Stimulated activated CD4-positive, alpha-beta T cell treated with anti-CD3 and anti-CD28 coated beads, TNF-alpha, amount 100 ng/mL, for 24 hours (primary cell): ENCODE data around the gene INHBB.
"Not testable (repeated sequence)": the region's sequence is repeated elsewhere in the genome, so short reads cannot be mapped to it uniquely, and the experiment has no call there.

Source experiments
- DNase-seq, 3 experiments: peaks; one replicate each; pipeline ENCODE4 v3.0.0-alpha.2; 2020; ENCODE audit warnings: low read depth in 3 of 3

Gene INHBB

GRCh38 chr2:120346026-120346666, at the start of gene INHBB:
Gene INHBB, plus strand, starts transcription at chr2:120346136. Its CDS starts 53 bp downstream, at chr2:120346189.
- no peak for DNase-seq

- DNase-seq = no peak
These were observed 47.6 kb upstream of the INHBB start for GRCh38 chr2:120298173-120298835.

DNA sequence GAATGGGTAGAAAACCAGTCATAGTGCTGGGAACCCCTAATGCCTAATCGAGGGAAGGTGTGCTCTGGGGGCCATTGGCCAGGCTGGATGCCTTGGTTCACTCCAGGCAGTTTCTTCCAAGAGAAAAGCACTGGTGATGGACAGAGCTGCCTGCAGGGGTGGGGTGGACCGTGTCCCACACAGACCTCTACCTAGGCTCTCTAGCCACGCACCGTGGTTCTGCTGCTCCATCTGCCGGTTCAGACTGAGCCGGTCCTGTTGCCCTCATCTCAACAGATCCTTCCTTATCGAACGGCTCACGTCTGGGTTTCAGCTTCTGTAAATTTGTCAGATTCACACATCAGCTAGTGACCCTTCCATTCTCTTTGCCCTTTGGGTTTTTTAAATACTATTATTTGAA, 46.9 kb upstream of the INHBB start:
- DNase-seq = no peak

DNA sequence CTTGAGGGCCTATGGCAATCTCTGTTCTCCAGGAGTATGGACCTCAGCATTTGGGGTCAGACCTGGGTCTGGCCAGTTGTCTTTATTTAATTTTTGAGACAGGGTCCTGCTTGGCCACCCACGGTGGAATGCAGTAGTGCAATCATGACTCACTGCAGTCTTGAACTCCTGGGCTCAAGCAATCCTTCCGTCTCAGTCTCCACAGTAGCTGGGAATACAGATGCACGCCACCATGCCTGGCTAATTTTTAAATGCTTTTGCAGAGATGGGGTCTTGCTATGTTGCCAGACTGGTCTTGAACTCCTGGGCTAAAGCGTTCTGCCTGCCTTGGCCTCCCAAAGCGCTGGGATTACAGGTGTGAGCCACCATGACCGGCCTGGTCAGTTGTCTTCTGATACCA, 46.4 kb upstream of the INHBB start:
- no peak for DNase-seq

DNA sequence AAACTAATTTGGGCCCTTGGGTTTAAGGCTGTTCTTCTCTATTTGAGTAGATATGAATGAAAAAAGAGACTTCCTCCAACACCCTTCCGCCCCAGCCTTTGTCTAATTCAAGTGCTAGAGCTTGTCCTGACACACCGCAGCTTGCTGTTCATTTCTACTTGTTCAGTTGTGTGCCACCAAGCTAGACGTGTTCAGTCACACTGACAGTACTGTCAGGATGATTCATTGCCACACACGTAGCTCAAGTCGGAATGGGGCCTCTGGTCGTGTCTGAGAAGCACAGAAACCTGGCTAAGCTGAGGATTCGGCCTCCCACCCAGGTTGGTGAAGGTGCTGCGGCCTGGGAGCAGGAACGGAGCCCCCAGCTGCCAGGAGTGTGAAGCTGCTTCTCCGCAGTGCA, 45.6 kb upstream of the INHBB start:
- no peak for DNase-seq

GRCh38 chr2:120301284-120301683, 44.7 kb upstream of the INHBB start:
- DNase-seq = no peak

- DNase-seq = no peak
These were observed 43.6 kb upstream of the INHBB start for GRCh38 chr2:120302301-120302700.

- DNase-seq = no peak
These were observed 42.8 kb upstream of the INHBB start for GRCh38 chr2:120303177-120303576.

DNA sequence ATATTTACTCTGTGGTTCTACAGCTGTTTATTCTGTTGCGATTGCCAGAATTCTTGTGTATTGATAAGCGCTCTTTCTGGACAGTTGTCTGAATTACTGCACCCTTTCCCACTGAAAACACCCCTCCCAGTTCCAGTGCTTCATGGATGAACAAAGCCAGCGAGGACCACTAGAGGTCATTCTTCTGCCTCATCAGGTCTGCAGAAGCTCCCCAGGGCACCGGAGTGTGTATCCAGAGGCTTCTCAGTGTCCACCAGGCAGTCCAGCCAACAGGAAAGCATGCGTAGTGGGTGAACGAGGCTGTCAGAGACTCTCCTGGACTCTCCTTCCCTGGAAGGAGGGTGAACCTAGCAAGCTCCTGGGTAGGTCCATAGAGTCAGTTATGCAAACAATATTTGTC, 40.6 kb upstream of the INHBB start:
- DNase-seq = no peak

DNA sequence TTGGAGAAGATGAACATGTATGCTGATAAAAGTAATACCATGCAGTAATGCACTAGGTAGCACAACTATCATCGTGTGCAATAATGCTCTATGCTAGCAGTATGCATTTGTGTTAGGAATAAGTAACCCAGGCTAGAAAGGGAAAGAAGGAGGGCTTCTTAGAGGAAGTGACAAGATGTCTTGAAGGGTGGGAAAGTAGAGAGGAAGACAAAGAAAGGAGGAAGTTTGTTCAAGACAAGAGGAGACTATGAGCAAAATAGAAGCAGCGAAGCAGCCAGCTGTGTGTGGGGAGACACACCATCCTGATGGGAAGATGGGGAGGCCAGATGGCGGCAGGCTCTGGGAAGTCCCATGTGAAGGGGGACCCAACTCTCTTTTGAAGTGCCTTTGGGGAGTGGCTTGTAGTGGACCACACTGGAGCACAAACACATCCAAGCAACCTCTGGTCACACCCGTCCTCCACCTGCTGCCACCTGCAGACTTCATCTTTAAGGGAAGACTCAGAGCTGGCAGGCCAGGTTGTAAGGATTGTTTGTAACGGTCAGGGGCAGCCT, 39.9 kb upstream of the INHBB start:
- no peak for DNase-seq

DNA sequence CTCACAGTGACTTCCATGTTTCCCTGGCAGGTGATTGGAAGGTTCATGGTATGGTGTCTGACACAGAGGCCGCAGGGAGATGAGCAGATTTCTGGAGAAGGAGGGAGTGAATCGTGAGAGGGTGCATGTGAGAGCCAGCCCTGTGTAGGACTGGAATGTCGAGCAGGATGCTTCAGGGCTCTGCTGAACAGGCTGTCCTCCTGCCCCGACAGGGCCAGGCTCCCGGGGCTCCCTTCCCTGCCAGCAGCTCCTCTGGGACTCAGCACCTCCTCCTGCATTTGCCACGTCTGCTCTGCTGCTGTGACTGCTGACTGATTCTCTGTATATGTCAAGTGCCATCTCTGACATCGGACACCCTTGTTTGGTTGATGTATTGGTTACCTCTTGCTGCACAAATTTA, 38.5 kb upstream of the INHBB start:
- no peak for DNase-seq

DNA sequence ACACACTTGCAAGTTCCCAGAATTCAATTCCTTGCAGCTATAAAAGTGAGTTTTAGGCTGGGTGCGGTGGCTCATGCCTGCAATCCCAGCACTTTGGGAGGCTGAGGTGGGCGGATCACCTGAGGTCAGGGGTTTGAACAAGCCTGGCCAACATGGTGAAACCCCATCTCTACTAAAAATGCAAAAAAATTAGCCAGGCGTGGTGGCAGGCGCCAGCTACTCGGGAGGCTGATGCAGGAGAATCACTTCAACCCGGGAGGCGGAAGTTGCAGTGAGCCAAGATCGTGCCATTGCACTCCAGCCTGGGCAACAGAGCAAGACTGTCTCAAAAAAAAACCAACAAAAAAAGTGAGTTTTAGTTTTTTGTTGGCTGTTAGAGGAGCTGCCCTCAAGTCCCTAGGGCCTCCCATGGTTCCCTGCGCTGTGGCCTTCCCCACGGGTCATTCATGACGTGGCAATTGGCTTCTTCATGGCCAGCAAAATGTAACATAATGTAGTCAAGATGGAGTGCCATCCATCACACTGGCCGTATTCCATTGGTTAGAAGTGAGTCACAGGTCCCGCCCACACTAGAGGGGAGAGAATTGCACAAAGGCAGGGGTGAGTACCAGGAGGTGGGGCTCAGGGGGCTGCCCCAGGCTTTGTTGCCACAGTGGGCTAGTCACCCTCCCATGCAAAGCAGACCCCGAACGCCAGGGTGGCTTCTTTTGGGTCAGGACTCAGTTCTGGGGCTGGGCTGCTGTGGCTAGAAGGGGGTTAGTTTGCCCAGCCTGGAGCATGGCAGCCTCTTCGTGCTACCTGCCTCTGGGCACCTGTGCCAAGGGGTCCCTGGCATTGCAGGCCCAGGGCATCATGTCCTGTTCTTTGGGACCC, 37.7 kb upstream of the INHBB start:
- DNase-seq = no peak

DNA sequence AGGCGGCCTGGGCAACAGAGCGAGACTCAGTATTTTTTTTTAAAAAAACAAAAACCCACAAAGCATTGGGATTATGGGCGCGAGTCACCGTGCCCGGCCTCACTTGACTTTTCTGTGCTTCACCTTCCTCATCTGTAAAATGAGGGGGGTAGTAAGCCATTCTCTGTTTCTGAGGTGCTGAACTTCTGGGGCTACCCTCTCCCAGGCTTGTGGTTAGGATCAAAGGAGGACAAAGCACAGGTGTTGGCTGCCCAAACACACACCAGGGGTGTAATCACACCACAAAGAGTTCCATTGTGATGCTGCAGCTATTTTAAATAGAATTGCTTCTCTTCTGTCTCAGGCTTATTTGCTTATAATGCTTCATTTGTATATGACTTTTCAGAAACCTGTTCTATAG, 35.8 kb upstream of the INHBB start:
- no peak for DNase-seq

- DNase-seq = not testable (repeated sequence)
These were observed 35.1 kb upstream of the INHBB start for GRCh38 chr2:120310841-120311240.

DNA sequence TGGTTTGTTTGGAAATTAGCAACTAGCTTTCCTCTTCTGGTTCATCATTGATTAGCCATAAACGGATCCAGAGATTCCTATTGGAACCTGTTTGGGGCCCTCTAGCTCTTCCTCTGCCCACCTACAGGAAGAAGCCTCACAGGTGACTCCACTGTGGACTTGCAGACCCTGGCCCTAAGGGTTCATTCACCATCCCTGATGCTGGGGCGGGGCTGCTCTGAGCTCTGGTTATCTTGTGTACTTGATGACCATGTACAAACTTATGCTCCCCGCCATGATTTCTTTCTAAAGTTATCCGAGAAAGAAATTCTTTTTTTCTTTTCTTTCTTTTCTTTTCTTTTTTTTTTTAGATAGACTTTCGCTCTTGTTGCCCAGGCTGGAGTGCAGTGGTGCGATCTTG, 33.9 kb upstream of the INHBB start:
- DNase-seq = no peak

DNA sequence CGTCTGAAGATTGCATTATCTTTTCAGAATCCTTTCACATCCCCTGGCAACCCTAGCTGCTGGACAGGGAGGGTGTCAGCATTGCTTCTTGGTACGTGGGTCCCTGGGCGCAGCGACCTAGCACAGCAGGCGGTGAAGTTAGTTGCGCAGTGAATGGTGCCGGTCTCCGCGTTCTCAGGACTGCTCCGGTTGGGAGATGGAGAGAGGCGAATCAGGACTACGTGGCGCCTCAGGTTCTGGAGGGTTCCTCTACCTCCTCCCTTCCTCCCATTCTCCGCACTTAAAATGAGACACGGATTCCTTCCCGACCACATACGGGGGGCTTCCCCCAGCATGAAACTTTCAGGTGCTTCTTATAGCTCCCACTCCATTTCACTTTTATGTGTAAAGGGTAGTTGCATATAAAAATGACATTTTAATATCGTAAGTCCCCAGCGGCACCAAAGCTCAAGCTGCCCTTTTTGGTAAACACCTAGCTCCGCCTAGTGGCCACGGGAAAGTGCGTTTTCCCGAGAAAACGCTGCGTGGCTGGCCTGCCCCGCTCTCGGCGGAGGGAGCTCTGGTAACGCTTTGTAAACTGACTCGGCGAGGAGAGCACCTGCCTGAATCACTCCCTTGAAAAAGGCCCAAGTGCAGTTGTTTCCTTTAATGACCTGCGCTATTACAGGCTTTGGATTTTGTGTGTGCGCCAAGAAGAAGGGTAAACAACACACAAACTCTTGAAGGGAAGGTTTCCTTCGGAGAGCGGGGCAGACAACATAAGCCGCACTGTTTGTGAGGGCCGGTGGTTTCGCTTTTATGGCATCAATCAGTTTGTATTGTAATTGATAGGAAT, 32.9 kb upstream of the INHBB start:
- peak; percentile 62 to 80 (median 65) for DNase-seq

DNA sequence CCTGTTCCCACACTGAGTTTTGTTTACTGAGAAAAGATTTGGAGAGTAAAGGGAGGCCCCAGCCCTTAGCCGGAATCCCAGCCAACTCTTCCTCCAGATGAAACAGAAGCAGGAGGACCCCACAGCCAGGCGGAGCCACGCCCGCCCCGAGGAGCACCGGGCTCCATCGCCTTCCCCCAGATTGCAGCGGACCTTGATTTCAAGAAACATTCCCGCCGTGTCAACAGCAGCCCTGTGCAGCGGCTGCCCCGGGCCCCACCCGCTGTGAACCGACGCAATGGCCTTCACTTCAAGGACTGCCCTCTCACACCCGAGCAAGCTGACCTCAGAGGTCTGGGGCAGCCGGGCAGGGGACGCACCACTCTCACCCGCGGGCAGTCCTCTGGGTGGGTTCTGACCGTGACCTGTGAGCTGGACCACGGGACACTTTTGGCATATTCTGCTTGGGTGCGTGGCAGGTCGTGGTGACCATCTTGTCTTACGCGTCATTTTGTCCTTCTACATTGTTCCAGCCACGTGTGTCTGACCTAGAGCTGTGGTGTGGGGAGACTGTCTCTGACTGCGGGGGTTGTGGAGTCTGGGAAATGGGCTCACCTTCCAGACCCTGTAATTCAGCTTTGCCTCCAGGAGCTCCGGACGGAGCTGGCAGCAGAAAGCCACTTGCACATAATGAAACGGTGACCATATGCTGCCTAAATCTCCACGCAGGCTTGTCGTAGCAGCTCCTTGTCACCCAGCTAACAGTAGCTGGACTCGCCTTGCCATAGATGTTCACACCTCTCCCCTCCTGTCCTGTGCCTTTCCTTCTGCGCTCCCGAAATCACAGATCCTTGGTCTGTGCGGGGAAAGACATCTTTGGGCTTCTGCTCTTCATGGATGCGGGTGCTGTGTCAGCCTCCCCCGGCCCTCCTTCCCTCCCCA, 32.0 kb upstream of the INHBB start:
- no peak for DNase-seq

GRCh38 chr2:120314690-120315366, 31.1 kb upstream of the INHBB start:
- no peak for DNase-seq

DNA sequence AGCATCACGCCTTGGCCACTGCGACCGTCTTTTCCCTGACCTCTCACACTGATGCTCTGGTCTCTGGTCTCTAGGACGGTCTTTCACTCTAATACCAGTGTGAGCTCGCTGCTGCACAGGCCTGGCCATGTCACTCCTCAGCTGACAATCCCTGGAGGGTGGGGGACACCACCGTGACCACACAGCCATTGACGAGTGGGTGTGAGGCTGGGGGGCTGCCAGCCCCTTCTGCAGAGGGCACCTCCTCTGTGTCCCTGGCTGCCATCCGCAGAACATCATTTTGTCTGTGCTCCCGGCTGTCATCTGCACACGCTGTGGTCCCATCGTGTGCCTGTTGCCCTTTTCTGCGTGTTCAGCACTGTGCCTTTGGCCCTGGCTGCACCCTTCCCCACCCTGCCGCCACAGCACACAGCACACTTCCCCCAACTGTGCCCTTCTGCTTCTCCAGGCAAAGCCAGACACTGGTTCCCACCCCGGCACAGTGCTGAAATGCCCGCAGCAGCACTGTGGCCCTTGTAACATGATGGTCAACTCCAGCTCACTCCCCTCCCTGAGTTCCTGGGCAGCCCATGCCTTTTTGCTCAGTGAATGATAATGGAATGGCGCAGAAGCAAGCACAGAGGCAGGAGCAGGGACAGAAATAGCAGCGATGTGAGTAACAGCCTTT, 30.4 kb upstream of the INHBB start:
- no peak for DNase-seq
